Measurements from ENCODE around the gene PXDC1.
"Not testable (repeated sequence)": the region's sequence is repeated elsewhere in the genome, so short reads cannot be mapped to it uniquely, and the experiment has no call there.

PXDC1 gene

DNA sequence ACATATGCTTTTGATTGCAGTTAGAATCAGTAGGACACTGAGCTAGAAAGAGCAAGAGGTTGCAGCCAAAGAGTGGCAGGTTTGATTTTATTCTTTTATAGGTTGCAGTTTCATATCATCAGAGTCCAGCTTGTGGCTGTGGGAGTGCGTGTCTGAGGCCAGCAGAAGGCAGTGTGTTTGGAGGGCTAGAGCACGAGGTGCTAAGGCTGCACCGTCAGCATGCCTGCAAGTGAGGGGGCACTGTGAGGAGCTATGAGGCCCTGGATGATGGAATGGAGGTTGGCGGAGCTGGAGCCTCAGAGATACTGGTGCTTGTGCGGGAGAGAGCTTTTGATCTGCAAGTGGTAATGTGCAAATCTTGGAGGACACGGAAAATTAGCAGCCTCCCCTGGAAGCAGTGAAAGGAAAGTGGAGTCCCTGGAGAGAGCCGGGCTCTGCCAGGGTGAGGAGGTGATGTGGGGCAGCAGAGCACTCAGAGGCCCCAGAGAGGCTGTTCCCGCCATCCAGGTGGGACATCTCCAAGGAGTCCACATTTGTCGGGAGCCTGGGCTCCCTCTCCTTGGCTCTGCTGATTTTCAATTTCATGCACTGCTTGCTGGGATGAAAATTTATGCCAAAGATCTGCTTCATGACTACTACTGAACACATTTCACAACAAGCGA is 43.6 kb downstream of the PXDC1 start:
- DNase-seq, result no peak

DNA sequence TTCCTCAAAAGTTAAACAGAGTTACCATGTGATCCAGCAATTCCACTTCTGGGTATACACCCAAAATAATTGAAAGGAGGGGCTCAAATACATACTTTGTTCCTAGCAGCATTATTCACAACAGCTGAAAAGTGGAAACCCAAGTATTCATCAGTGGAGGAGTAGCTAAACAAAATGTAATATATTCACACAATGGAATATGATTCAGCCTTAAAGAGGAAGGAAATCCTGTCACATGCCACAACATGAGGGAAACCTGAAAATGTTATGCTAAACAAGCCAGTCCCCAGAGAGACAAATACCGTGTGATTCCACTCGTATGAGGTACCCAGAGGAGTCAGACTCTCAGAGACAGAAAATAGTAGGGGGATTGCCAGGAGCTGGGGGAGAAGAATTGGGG is 44.5 kb downstream of the PXDC1 start:
- no peak for DNase-seq

DNA sequence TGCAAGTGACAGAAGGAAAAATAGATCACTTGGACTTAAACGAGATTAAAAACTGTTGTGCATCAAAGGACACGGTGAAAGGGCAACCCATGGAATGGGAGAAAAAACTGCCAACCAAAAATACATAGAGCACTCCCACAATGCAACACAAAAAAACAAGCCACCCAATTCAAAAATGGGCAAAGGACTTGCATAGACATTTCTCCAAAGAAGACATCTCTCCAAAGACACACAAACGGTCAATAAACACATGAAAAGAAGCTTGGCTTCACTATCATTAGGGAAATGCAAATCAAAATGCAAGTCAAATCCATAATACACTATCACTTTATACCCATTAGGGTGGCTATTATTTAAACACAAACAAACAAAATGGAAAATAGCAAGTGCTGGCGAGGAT is 45.0 kb downstream of the PXDC1 start:
- no peak for DNase-seq

DNA sequence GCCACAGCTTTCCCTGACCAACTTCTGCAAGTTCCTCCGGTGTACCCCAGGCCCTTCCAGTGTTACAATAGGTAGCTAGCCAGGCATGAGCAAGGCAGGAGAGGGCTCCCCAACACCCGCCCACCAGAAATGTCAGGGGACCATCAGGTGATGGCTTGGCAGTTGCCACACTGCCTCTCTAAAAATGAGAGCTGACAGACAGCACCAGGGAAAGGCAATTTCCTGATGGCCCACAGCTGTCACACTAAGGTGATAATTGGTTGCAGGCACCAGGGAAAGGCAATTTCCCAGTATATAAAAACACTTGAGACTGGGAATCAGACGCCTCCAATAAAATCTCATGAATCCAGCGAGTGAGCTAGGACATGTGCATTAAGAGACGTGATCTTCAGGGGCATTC is 49.9 kb downstream of the PXDC1 start:
- DNase-seq, result no peak

DNA sequence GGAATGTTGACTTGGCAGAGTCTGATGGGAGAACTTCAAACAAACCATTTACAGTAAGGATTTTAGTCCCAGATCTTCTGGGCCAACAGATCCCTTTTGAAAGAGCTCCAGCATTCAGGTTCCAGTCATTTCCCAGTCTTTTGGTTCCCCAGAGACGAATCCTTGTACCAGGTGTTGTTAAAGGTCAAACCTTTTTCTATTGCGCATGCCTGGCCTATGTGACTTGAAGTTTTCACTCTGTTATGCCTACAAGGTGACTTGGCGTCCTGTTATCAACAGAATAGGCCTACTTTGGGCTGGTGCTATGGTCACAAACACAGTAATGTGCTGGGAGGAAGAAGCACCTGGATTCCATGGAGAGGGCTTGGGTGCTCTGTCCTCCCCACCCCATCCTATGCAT is 52.3 kb downstream of the PXDC1 start:
- no peak for DNase-seq

DNA sequence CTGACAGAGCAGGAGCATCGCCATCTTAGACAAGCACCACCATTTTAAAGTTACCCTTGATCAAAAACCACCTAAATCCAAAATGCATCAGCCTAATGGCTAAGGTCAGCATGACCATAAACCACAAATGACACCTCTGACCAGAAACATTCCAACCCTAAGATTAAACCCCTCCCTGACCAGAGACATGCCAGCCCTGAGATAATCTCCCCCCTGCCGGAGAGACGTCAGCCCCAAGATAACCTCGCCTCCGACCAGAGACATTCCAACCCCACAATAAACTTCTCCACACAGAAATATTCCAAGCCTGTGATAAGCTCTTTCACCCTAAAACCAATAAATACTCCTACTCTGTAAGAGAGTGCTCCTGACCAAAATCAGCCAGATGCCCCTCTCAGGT is 53.5 kb downstream of the PXDC1 start:
- DNase-seq, result no peak

DNA sequence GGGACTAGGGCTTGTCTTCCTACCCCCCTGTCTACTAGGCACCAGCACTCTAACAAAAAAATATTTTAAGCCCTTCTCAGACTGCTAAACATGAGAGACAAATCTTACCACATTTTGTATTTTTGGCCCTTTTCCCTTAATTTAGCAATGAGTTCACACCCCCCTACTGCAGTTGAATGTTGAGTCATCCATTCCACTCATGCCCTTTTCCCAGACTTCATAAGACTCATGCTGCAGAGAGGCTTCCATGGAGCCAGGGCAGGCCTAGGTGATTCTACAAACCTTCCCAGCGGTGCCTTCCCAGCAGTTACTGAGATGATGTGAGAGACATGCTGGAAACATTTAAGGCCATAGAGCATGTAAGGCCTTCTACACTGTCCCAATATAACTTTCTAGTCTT is 53.9 kb downstream of the PXDC1 start:
- DNase-seq, result no peak

DNA sequence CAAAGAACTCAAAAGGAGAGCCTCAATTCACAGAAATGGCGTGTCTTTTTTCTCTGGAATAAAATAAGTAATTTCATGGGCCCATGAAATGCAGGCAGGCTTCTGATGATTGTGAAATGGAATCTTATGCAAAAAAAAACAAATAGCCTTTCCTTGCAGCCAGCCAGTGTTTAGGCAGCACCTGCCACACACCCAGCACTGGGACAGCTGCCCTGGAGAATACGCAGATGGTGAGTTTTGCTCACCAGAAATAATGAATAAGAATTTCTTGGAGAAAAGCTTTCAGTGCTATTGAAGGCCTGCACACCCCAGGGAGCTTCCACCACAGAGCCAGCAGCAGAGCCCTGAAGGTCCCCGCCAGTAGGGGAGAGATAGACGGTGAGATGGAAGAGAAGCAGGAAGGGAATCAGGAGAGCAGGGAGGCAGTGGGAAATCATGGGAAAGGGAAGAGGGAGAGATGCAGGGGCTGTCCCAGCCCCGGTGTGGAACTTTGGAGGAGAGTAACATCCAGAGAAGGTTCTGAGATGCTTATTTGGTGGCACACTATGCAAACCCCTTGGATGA is 54.9 kb downstream of the PXDC1 start:
- no peak for DNase-seq

DNA sequence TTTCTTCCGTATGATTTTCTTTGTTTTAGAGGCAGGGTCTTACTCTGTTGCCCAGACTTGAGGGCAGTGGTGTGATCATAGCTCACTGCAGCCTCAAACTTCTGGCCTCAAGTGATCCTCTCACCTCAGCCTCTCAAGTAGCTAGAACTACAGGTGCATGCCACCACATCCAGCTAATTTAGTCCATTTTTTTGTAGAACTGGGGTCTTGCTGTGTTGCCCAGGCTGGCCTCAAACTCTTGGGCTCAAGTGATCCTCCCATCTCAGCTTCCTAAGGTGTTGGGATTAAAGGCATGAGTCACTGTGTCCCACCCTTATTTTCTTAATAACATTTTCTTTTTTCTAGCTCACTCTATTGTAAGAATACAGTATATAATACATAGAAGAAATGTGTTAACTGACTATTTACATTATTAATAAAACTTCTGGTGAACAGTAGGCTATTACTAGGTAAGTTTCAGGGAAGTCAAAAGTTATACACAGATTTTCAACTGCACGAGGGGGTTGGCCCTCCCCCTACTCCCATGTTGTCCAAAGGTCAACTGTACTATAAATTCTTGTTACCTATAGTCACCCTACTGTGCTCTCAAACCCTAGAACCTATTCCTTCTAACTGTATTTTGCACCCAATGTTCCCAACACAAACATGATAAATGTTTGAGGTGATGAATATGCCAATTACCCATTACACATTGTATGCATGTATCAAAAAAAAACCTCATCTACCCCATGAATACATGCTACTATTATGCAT is 56.3 kb downstream of the PXDC1 start:
- DNase-seq, result no peak

DNA sequence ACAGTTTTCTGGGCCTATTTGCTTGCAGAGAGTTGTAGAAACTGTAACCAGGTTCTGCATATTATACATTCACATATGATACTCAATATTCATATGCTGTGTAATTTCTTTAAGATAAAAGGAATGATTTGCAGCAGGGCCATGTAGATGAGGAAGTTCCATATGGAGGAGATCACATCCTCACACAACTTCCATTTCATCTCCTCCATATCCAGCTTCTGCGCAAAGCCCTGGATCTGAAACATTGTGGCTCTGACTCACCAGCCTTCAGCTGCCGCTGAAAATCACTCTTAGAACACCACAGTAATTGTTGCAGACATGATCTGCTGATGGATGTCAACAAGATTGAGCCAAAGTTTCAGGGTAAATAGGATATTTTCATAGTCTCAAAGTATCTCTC is 57.7 kb downstream of the PXDC1 start:
- DNase-seq, result no peak

DNA sequence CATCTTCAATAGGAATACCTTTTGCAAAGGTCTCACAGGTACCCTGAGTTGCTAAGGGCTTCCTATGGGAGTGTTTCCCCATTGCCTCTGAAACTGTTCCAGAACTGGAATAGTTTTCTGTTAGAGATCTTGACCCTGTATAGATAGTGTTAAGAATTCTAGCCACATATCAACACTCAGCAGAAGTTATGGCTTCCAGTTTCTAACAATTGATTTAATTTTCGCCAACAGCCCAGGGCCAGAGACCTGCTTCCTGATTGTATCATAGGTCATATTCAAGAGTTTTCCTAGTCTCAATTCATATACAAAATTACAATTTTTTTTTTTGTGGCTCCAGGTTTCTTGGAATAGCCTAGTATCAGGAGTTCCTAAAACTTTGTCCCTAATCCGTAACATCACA is 61.0 kb downstream of the PXDC1 start:
- no peak for DNase-seq

DNA sequence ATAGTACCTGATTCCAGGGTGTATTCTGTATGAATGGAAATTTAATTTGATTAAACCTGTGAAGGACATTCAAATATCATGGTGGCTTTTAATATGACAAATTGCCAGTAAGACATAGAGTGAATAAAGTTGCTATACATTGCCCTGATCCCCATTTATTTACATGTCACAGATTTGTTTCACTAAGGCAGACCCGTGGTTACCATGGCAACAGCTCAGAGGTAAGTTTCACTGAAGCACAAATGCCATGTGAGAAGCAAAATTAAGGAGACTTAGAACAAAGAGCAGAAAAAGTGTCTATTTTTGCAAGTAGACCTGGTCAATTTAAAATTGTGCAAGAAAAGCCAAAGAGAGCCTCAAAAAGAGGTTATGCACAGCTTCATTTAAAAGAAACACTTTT is 63.7 kb downstream of the PXDC1 start:
- DNase-seq, result no peak

DNA sequence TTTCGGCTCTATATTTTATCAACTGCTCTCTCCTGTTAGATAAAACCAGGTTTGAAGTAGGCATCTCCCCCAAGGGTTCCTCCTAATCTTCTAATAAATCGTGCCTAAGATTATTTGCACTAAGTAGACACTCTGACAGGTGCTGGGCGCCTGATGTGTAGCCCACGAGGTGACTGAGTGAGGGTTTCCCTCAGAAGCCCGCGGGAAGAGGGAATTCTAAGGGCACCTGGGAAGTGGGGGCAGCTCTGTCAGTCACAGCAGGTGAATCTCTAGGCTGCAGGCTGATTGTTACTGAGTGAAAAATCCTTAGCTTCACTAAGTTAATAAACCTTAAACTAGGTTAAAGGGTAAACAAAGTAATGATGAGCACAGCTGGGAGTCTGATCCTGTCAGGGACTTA is 68.2 kb downstream of the PXDC1 start:
- DNase-seq, result no peak

DNA sequence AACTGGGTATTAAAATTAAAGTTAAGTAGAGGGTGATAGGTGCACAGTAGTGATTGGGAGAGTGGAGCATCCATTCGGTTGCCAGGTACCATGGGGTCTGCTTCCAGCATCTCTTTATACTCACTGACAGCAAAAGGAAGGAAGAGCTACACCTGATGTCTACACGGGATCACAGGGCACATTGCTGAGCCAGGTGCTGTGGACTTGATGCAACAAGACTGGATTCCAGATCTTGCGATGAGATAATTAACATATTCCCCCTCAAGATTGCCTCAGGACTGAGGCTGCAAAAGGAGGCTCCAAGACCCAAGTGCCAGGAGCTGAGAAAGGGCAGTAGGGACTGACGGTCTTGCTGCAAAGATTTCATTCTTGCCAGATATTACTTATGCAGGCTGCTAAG is 72.6 kb downstream of the PXDC1 start:
- no peak for DNase-seq

DNA sequence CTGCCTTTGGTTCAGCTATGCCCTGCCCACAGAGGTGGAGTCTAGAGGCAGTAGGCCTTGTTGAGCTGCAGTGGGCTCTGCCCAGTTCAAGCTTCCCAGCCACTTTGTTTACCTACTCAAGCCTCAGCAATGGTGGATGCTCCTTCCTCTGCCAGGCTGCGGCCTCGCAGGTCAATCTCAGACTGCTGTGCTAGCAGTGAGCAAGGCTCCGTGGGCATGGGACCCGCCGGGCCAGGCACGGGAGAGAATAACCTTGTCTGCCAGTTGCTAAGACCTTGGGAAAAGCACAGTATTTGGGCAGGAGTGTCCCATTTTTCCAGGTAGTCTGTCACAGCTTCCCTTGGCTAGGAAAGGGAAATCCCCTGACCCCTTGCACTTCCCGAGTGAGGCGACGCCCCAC is 73.8 kb downstream of the PXDC1 start:
- DNase-seq, result not testable (repeated sequence)

DNA sequence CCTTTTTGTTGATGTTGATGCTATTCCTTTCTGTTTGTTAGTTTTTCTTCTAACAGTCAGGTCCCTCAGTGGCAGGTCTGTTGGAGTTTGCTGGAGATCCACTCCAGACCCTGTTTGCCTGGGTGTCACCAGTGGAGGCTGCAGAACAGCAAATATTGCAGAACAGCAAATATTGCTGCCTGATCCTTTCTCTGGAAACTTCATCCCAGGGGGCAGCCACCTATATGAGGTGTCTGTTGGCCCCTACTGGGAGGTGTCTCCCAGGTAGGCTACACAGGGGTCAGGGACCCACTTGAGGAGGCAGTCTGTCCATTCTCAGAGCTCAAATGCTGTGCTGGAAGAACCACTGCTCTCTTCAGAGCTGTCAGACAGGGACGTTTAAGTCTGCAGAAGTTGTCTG is 74.2 kb downstream of the PXDC1 start:
- DNase-seq, result not testable (repeated sequence)

Measured in activated CD4-positive, alpha-beta T cell treated with anti-CD3 and anti-CD28 coated beads, Interleukin-2, amount 50 U/mL, for 1 hour (primary cell).